ENCODE results near the gene RAB28. TPM values are rescaled to one million over a fixed set of nuclear protein-coding genes. Genes with fewer than 3 reads are reported as not detected.

Gene RAB28
- total RNA-seq, 1 experiment from 2014 or later = 19.8 TPM

- H3K23ac ChIP-seq (ENCODE audit: insufficient read length, low read depth, low read length) = no peak overlapping the region
- H3K27ac ChIP-seq (ENCODE audit: insufficient read length, low read depth, low read length) = no peak overlapping the region
- no peak overlapping the region for H2AK5ac ChIP-seq (ENCODE audit: insufficient read length, low read length)
- no CpG with 5 or more reads among the region's 9 CpGs for whole genome bisulfite sequencing (ENCODE audit: extremely low coverage, insufficient read length, low lambda C conversion rate)
- no peak overlapping the region for H2BK5ac ChIP-seq (ENCODE audit: insufficient read length, low read length)
- no peak overlapping the region for H2BK15ac ChIP-seq (ENCODE audit: low read depth, low read length)
- H3K4me1 Mint-ChIP-seq = 0 out of 4 replicates have a peak, but pooled peaks cover 0 to 2% of the 10 kb centered on the region in 2 experiments
- no peaks in the 10 kb centered on the region for H3K79me1 ChIP-seq (ENCODE audit: insufficient read depth, low read depth, low read length, poor library complexity, severe bottlenecking)
- TF ChIP-seq CTCF (conservative IDR thresholded peaks at IDR 0.05) = no peak
- H3K27me3 Mint-ChIP-seq (ENCODE audit: low read depth) = no peaks in the 10 kb centered on the region
- DNase-seq = no peak
- no peaks in the 10 kb centered on the region for H3K4me1 ChIP-seq (ENCODE audit: insufficient read depth, low read length)
- H3K36me3 Mint-ChIP-seq (ENCODE audit: insufficient read depth in 1 of 3, low read depth in 3 of 3) = no peaks in the 10 kb centered on the region
- H3K4me3 Mint-ChIP-seq = no peak overlapping the region
- H3K9me3 Mint-ChIP-seq = no peaks in the 10 kb centered on the region
- H3K18ac ChIP-seq (ENCODE audit: insufficient read length, low read depth, low read length) = no peak overlapping the region
- no peak overlapping the region for H4K8ac ChIP-seq (replicated peaks; ENCODE audit: insufficient read length, low read depth, low read length)
- H3K23me2 ChIP-seq (ENCODE audit: insufficient read length, low read depth, low read length, poor library complexity, severe bottlenecking) = no peaks in the 10 kb centered on the region
- no peak overlapping the region for H3K27ac Mint-ChIP-seq
- H3K79me2 ChIP-seq (ENCODE audit: insufficient read depth, low read length) = no peaks in the 10 kb centered on the region
- H3K56ac ChIP-seq (ENCODE audit: insufficient read length, low read depth, low read length) = no peak overlapping the region
- no peak overlapping the region for H2BK20ac ChIP-seq (ENCODE audit: low read depth, low read length, poor library complexity, severe bottlenecking)
- no peaks in the 10 kb centered on the region for H3K27me3 ChIP-seq (ENCODE audit: insufficient read depth, low read length)
- no peak overlapping the region for H3K4ac ChIP-seq (ENCODE audit: low read depth, low read length)
- no peak overlapping the region for H3K9ac ChIP-seq (ENCODE audit: extremely low read depth, insufficient read length, low read length)
- no peaks in the 10 kb centered on the region for H3K9me3 ChIP-seq (ENCODE audit: control insufficient read depth, low read depth, low read length)
- H4K5ac ChIP-seq (ENCODE audit: insufficient read length, low read depth, low read length) = no peak overlapping the region
- H3K4me2 ChIP-seq (ENCODE audit: insufficient read depth, insufficient read length, low read length) = no peak overlapping the region
- H4K20me1 ChIP-seq (ENCODE audit: control insufficient read depth, insufficient read depth, insufficient read length) = no peaks in the 10 kb centered on the region
- no peak overlapping the region for H3K14ac ChIP-seq (ENCODE audit: insufficient read depth, low read length)
- H4K91ac ChIP-seq (ENCODE audit: insufficient read length, low read depth, low read length) = no peak overlapping the region
- H2BK120ac ChIP-seq (ENCODE audit: low read depth, low read length, poor library complexity, severe bottlenecking) = no peak overlapping the region
- H3T11ph ChIP-seq (ENCODE audit: low read length) = no peak overlapping the region
- no peak overlapping the region for H2AFZ ChIP-seq (ENCODE audit: low read length)
- no peak overlapping the region for H2BK12ac ChIP-seq (ENCODE audit: insufficient read length, low read depth, low read length)
Measured at GRCh38 chr4:13378973-13379759, 105.0 kb downstream of the RAB28 start.
